GM12872 (cell line): ENCODE data around the gene TOB1.

Source experiments
- CTCF ChIP-seq: IDR thresholded peaks from 3 replicates; pipeline ENCODE4 v1.5.1; 2011; ENCODE audit warnings: low read depth, mild to moderate bottlenecking, low read length, moderate library complexity; ENCODE audit not compliant: insufficient read depth

TOB1 gene

GRCh38 chr17:50830994-50831393, 35.2 kb downstream of the TOB1 start:
- TF ChIP-seq CTCF = no peak

GRCh38 chr17:50830352-50830751, 35.8 kb downstream of the TOB1 start:
- TF ChIP-seq CTCF = no peak

- TF ChIP-seq CTCF = no peak
Measured at GRCh38 chr17:50829332-50829731, 36.8 kb downstream of the TOB1 start.

- no peak for TF ChIP-seq CTCF
Measured at GRCh38 chr17:50828508-50829170, 37.5 kb downstream of the TOB1 start.

- TF ChIP-seq CTCF = no peak
Measured at GRCh38 chr17:50825188-50825587, 41.0 kb downstream of the TOB1 start.

GRCh38 chr17:50824429-50824828, 41.7 kb downstream of the TOB1 start:
- no peak for TF ChIP-seq CTCF

GRCh38 chr17:50822550-50822949, 43.6 kb downstream of the TOB1 start:
- TF ChIP-seq CTCF = no peak

- no peak for TF ChIP-seq CTCF
Measured at GRCh38 chr17:50820651-50821050, 45.5 kb downstream of the TOB1 start.
